GM21528 (cell line): ENCODE results near the gene NXPE1.
"Not testable (repeated sequence)": the region's sequence is repeated elsewhere in the genome, so short reads cannot be mapped to it uniquely, and the experiment has no call there.

ENCODE experiments used
- ATAC-seq: cut with Tn5 transposase; IDR thresholded peaks from one replicate; pipeline ENCODE4 v1.9.1; 2021; ENCODE audit warnings: mild to moderate bottlenecking, moderate library complexity; ENCODE audit not compliant: unreplicated experiment, low FRiP score

NXPE1 gene

GRCh38 chr11:114559425-114560310 lies at the start of gene NXPE1:
Gene NXPE1, minus strand, starts transcription at chr11:114559881. Its CDS starts 8,680 bp downstream, at chr11:114551201.
- ATAC-seq = no peak

GRCh38 chr11:114609429-114609828 lies 49.7 kb upstream of the NXPE1 start:
- no peak for ATAC-seq

- not testable (repeated sequence) for ATAC-seq
Measured at GRCh38 chr11:114608605-114609004, 48.9 kb upstream of the NXPE1 start.

- no peak for ATAC-seq
Measured at GRCh38 chr11:114607753-114608459, 48.2 kb upstream of the NXPE1 start.

GRCh38 chr11:114606802-114607075 lies 47.1 kb upstream of the NXPE1 start:
- ATAC-seq = not testable (repeated sequence)

- ATAC-seq = no peak
Measured at GRCh38 chr11:114606003-114606801, 46.5 kb upstream of the NXPE1 start.

GRCh38 chr11:114605370-114605769 lies 45.7 kb upstream of the NXPE1 start:
- no peak for ATAC-seq

GRCh38 chr11:114604886-114605285 lies 45.2 kb upstream of the NXPE1 start:
- ATAC-seq = no peak

- no peak for ATAC-seq
Measured at GRCh38 chr11:114604179-114604813, 44.6 kb upstream of the NXPE1 start.

GRCh38 chr11:114603151-114603550 lies 43.5 kb upstream of the NXPE1 start:
- ATAC-seq = not testable (repeated sequence)

GRCh38 chr11:114598461-114598860 lies 38.8 kb upstream of the NXPE1 start:
- ATAC-seq = no peak

- ATAC-seq = no peak
Measured at GRCh38 chr11:114596175-114596919, 36.7 kb upstream of the NXPE1 start.

GRCh38 chr11:114595571-114595970 lies 35.9 kb upstream of the NXPE1 start, which contains the start of gene NXPE4:
Gene NXPE4, minus strand, starts transcription at chr11:114595786. Its CDS starts 1,027 bp downstream, at chr11:114594759.
- no peak for ATAC-seq

- no peak for ATAC-seq
Measured at GRCh38 chr11:114594703-114595102, 35.0 kb upstream of the NXPE1 start.

GRCh38 chr11:114587398-114587953 lies 27.8 kb upstream of the NXPE1 start:
- no peak for ATAC-seq

- ATAC-seq = no peak
Measured at GRCh38 chr11:114586797-114587196, 27.1 kb upstream of the NXPE1 start.

GRCh38 chr11:114571712-114572111 lies 12.0 kb upstream of the NXPE1 start:
- no peak for ATAC-seq

- ATAC-seq = no peak
Measured at GRCh38 chr11:114569801-114570200, 10.1 kb upstream of the NXPE1 start.

GRCh38 chr11:114566276-114566675 lies 6.6 kb upstream of the NXPE1 start:
- no peak for ATAC-seq
